Lung (tissue), 12 donors: ENCODE data around the gene ANKRD13A. TPM values are rescaled to one million over a fixed set of nuclear protein-coding genes. Genes with fewer than 3 reads are reported as not detected.

ENCODE experiments used
- ATAC-seq: fragments of 200-7000 bp; cut with Tn5 transposase; one replicate; pipeline ENCODE4 v1.9.1; 2020; ENCODE audit warnings: moderate number of reproducible peaks; ENCODE audit not compliant: insufficient read depth, low FRiP score
- DNase-seq, 3 donors: peaks; one replicate each; pipeline ENCODE4 v3.0.0-alpha.2; 2013 to 2017
- H3K27ac ChIP-seq, 2 donors: one replicate each; pipeline ENCODE4 v1.5.1; 2013; ENCODE audit warnings: mild to moderate bottlenecking in 2 of 2, moderate library complexity in 2 of 2, control low read depth in 1 of 2, inconsistent platforms in 1 of 2, low read depth in 1 of 2, low read length in 1 of 2
- H3K27me3 ChIP-seq, 3 donors: one replicate each; pipeline ENCODE4 v1.5.1; 2013; ENCODE audit warnings: low read length in 2 of 3; ENCODE audit not compliant: control insufficient read depth in 3 of 3, insufficient read depth in 3 of 3
- H3K36me3 ChIP-seq, 4 donors: one replicate each; pipeline ENCODE4 v1.5.1; 2013; ENCODE audit warnings: low read length in 4 of 4, mild to moderate bottlenecking in 1 of 4, moderate library complexity in 1 of 4; ENCODE audit not compliant: control insufficient read depth in 4 of 4, insufficient read depth in 4 of 4
- H3K4me1 ChIP-seq, 5 donors: one replicate each; pipeline ENCODE4 v1.5.1; 2013; ENCODE audit warnings: low read length in 5 of 5, mild to moderate bottlenecking in 2 of 5, moderate library complexity in 1 of 5; ENCODE audit not compliant: control insufficient read depth in 5 of 5, insufficient read depth in 5 of 5
- H3K4me3 ChIP-seq: one replicate; pipeline ENCODE4 v1.5.1; 2013; ENCODE audit warnings: mild to moderate bottlenecking, control low read depth, moderate library complexity
- H3K9ac ChIP-seq, 2 donors: one replicate each; pipeline ENCODE4 v1.5.1; 2013; ENCODE audit warnings: low read length in 2 of 2, control low read depth in 1 of 2; ENCODE audit not compliant: insufficient read depth in 1 of 2
- H3K9me3 ChIP-seq, 4 donors: one replicate each; pipeline ENCODE4 v1.5.1; 2013; ENCODE audit warnings: low read length in 3 of 4, mild to moderate bottlenecking in 1 of 4, moderate library complexity in 1 of 4; ENCODE audit not compliant: control insufficient read depth in 4 of 4, insufficient read depth in 3 of 4
- WGBS, 2 donors: extraction: QIAGEN DNeasy Blood & Tissue Kit; methylation state at CpG; one replicate each; pipeline ENCODE4 v1.1.7; 2013; 5-methylcytosine and 5-hydroxymethylcytosine counted together
- polyA plus RNA-seq, 2 donors: library from polyadenylated mRNA; stranded (reverse); fragments of 200-250 nt; gene quantifications; one replicate each; pipeline ENCODE4 v1.2.1, GENCODE V29; 2013
- total RNA-seq, 2 donors: library from RNA; depleted of rRNA in 1 of 2; stranded (reverse); fragments of >200 nt in 1 of 2; gene quantifications; one replicate each; pipeline ENCODE4 v1.2.1, GENCODE V29; 2014 to 2021
- TF ChIP-seq, protein P1 (sequence below): IDR thresholded peaks from 2 replicates; pipeline ENCODE4 v1.5.1; 2012; ENCODE audit warnings: mild to moderate bottlenecking; ENCODE audit errors: control extremely low read depth, extremely low read depth
- donor health status: control.
- donor health status: control.
- donor health status: Bipolar disorder and iron deficiency.
- donor health status: healthy.
- donor health status: DM: yes; HTN: yes; CAD: no.

Gene ANKRD13A
- total and polyA plus RNA-seq, 4 donors = 21.6 to 83.0 (median 53.8) TPM

DNA sequence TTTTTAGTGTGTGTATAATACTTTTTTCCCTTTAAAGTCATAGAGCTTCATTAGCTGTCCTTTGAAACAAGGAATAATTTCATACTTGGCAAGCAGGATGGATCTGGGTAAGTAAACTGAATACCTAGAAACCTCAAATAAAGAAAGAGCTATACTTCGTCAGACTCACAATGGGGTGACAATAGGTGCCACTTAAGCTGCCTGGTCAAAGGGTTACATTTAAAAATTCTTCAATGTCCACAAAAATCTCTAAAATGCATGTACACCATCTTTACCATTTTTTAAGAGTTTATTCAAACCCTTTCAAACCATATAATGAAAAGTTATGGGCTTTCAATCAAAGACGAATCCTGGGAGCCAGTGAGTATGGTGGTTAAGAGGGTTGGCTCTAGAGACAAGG is 6.1 kb upstream of the ANKRD13A start:
- Histone ChIP-seq H3K4me3 (no peak overlapping the region), H3K27me3 (no peaks in the 10 kb centered on the region), H3K27ac (no peak overlapping the region), H3K9ac (no peak overlapping the region), H3K4me1 (peaks cover 0 to 13% (median 4%) of the 10 kb centered on the region in 5 donors), H3K36me3 (peaks cover 0 to 16% (median 10%) of the 10 kb centered on the region in 4 donors), H3K9me3 (no peaks in the 10 kb centered on the region)
- ATAC-seq = no peak
- 74 to 84% methylated on average over 2 of the region's 2 CpGs for WGBS, 2 donors
- TF ChIP-seq, protein P1, sequence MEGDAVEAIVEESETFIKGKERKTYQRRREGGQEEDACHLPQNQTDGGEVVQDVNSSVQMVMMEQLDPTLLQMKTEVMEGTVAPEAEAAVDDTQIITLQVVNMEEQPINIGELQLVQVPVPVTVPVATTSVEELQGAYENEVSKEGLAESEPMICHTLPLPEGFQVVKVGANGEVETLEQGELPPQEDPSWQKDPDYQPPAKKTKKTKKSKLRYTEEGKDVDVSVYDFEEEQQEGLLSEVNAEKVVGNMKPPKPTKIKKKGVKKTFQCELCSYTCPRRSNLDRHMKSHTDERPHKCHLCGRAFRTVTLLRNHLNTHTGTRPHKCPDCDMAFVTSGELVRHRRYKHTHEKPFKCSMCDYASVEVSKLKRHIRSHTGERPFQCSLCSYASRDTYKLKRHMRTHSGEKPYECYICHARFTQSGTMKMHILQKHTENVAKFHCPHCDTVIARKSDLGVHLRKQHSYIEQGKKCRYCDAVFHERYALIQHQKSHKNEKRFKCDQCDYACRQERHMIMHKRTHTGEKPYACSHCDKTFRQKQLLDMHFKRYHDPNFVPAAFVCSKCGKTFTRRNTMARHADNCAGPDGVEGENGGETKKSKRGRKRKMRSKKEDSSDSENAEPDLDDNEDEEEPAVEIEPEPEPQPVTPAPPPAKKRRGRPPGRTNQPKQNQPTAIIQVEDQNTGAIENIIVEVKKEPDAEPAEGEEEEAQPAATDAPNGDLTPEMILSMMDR = no peak
- DNase-seq = no peak

DNA sequence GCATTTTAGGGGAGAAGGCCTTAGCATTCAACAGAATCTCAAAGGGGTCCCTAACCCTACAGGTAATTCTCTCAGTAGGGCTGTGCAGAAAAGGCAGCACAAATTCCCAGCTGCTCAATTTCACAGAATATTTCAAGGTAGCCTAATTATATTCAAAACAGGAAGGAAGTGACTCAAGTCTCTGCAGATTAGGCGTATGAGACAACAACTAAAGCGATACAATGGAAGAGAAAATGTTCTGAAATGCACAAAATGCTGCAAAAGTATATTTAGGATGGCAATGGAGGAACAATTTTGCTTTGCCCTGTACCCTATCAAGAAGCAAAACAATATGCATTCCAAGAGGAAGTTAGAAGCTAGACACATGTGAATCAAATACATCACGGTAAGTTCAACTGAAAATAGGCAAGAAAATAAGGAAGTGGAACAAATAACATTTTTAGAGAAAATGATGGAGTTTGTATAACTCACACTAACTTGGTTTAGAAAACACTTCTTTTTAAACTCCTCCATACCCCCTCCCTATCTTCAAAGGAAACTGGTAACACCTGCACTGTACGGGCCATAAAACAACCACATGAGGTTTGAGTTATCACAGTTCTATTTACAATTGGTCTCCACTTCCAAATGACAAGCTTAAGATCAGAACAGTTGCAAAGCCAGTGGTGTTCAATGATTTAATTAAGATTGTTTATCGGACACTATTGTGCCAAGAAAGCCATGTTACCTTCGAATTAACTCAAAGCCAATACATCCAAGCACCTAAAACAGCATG is 4.6 kb upstream of the ANKRD13A start:
- H3K4me1 ChIP-seq = peaks cover 0 to 18% (median 4%) of the 10 kb centered on the region in 5 donors
- H3K36me3 ChIP-seq = peaks cover 0 to 11% (median 3%) of the 10 kb centered on the region in 4 donors
- H3K9me3 ChIP-seq = no peaks in the 10 kb centered on the region
- H3K9ac ChIP-seq = peak overlapping the region in 1 of 2 donors; percentile 42
- DNase-seq (no peak), ATAC-seq (no peak)
- no peak overlapping the region for H3K4me3 ChIP-seq
- no peaks in the 10 kb centered on the region for H3K27me3 ChIP-seq
- H3K27ac ChIP-seq = peak overlapping the region in 1 of 2 donors; percentile 49
- TF ChIP-seq, protein P1 = no peak
- 20 to 25% methylated on average over 6 of the region's 6 CpGs for WGBS, 2 donors

DNA sequence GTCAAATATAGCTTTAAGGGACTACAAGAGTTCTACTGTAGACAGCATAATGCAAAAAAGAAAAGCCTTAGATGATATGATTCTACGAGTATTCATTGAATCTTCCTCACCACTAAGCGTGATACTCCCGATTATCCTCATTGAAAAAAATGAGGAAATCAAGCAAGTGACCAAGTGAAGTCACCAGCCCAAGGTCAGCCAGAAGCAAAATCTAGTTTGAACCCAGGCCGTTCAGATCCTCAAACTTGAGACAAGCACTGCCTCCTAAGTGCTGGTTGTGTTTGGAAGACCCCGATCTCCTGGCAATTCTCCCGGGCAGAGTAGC is 3.9 kb upstream of the ANKRD13A start:
- ATAC-seq (no peak), DNase-seq (no peak)
- TF ChIP-seq, protein P1 = no peak
- peak overlapping the region; percentile 89 to 93 for H3K27ac ChIP-seq
- H3K4me3 ChIP-seq = peak overlapping the region; percentile 76
- H3K4me1 ChIP-seq = peaks cover 3 to 23% (median 6%) of the 10 kb centered on the region in 5 donors
- H3K9me3 ChIP-seq = no peaks in the 10 kb centered on the region
- peaks cover 0 to 7% (median 2%) of the 10 kb centered on the region in 4 donors for H3K36me3 ChIP-seq
- H3K9ac ChIP-seq = peak overlapping the region; percentile 41 to 42
- no peaks in the 10 kb centered on the region for H3K27me3 ChIP-seq
- 2 to 4% methylated on average over 6 of the region's 6 CpGs for WGBS, 2 donors
